Effector CD4-positive, alpha-beta T cell (primary cell): ENCODE measurements around the gene MKI67.

Experiments used
- DNase-seq: peaks from one replicate; pipeline ENCODE4 v3.0.0-alpha.2; 2020

The MKI67 gene

GRCh38 chr10:128062881-128063563 lies 63.2 kb downstream of the MKI67 start:
- DNase-seq: no peak

- no peak for DNase-seq
Observed at GRCh38 chr10:128062331-128062880, 63.8 kb downstream of the MKI67 start.

- DNase-seq: no peak
Observed at GRCh38 chr10:128061306-128062300, 64.6 kb downstream of the MKI67 start.

DNA sequence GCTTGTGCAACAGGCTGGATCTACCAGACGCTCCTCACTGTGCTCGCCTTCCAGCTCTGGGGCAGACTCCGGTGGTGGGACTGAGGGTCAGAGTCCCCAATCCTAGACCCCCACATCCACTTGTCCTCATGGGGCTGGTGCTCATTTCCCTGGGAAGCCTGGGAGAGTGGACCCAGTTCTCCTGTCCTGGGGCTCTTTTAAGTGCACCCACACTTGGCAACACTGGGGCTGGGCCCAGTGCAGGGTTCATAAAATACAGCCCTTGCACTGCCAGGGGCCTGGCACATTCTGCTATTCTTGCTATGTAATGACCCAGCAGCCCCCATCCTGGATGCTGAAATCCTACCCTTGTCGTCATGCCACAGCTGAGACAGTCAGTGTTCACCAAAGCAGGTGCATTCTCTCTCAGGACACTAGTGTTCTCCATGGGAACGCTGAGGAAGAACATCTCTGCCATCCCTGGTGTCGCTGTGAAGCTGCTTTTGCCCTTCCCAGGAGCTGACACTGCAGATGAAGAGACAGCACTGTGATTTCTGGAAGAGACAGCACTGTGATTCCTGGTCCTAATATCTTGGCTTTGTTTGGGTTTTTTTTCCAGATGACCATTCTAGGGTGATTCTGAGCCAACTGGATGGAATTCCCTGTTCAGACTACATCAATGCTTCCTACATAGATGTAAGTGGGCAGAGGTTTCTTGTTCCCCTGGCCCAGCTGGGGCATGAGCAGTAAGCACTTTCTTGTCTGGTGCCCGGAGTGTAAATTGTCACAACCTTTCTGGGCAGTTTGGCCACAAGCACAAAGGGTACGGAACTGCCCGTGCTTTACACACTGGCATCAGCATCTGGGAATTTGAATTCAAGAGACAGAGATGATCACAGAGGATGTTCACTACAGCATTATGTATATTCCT lies 65.6 kb downstream of the MKI67 start:
- no peak for DNase-seq

- no peak for DNase-seq
Observed at GRCh38 chr10:128059982-128060293, 66.3 kb downstream of the MKI67 start.

DNA sequence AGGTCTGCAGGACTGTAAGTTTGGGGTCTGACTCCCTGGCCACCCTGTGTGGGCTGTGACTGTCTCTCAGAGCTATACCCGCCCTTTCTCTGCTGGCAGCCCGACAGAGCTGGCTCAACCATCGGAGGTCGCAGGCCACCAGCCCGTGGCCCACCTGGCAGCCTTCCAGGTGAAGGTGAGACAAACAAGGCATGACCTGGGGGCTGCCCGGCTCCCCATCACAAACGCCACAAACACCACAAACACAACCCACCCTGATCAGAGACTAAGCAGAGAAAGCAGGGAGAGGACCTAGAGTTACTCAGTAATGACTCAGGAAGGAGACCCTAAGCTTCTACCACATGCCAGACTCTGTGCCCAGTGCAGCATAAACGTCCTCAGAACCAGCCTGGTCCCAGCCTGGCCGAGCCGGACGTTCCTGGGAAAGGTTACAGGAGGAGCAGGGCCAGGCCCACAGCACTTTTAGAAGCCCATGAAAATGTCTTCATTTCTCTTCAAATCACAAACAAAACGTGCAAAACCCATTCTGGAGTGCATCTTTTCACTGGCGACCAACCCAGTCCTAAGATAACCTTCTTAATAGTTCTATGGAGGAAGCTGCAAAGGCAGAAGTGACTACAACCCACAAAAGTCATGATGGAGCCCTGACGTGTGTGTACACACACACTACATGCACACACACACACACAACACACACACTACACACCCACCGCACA lies 66.8 kb downstream of the MKI67 start:
- no peak for DNase-seq

GRCh38 chr10:128058750-128059134 lies 67.5 kb downstream of the MKI67 start:
- no peak for DNase-seq

DNA sequence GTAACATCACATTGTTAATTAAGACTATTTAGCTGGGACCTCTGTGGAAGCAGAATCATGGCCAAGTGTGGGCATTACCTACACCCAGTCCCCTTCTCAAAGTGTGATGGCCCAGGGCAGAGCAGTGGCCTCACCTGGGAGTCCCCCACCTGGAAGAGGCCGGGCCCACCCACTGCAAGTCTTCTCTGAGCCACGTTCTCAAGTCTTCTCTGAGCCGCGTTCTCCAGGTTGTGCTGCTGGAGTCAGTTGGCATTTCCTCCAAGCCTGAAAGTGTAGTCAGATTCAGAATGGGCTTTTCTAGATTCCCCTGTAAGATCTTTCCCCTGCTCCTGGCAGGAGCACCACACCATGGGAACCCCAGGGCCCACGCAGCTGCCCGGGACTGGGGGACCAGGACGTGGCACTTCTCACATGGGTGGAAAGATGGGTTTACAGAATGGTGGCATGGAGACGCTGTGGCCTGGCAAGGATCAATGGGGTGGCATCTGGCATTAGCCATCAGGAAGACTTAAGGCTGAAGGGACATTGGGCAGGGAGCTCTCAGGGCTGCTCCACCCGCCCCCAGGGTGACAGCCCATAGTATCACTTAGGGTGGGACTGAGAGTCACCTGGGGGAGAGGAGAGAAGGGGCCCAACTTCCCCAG lies 68.0 kb downstream of the MKI67 start:
- DNase-seq: no peak

DNA sequence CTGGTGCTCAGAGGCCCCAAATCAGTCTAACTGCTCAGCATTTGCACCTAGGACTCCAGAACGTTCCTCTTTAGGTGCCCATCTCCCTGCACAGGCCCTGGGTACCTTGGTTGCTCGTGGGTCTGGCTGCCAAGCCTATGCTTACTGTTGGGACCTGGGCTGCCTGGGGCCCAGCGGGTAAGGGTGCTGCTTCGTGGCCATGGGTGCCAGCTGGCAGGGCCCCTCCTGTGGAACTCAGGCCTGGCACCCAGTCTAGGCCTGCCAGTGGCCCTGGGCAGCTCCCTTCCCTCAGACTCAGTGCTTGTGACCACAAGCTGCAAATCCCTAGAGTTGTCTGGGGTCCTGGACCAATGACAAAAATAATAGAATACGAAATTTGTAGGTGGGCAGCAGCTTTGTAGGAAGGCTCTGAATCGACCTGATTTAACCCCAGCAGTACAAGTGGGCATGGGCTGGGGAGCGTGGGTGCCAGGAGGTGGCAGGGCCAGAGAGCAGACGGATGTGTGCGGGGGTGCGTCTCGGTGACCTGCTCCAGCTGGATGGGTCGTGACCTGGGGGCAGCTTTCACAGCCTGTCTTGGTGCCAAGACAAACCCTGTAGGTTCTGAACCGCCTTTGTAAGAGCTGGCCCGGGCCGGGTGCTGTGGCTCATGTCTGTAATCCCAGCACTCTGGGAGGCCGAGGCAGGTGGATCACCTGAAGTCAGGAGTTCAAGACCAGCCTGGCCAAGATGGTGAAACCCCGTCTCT lies 69.7 kb downstream of the MKI67 start:
- no peak for DNase-seq

DNA sequence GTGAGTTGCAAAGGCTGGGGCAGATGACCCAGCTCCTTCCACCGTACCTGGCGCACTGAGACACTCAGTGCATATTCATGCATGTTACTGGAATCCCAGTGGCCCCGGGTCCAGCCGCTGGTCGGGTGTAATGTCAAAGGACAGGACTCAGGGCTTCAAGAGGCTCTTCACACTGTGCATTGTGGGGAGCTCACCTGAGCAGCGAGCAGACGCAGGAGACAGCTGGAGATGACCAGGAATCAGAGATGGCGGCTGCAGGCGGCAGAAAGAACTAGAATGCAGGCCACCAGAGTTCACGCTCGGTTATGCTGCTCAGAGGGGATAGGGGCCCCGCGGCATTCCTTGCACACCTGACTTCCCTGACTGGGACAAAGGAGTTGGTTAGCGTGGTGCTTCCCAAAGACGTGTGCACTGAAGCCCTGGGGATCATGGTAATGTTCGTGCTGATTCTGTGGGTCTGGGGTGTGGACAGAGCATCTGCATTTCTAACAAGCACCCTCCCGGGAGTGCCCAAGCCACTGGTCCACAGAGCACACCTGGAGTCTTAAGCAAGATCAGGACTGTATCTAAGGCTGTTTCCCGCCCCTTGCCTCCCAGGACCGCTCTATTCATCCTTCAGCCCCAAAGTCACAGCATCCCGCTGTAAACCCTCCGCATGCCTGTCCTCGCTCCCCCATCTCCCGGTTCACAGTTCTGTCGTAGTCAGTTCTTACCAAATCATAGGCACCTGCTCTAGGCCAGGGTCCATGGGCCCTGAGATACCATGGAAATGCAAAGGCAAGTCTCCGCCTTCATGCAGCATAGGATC lies 71.0 kb downstream of the MKI67 start:
- no peak for DNase-seq

GRCh38 chr10:128054163-128054970 lies 71.9 kb downstream of the MKI67 start:
- no peak for DNase-seq

GRCh38 chr10:128053356-128053755 lies 72.9 kb downstream of the MKI67 start:
- DNase-seq: no peak

GRCh38 chr10:128052696-128053095 lies 73.5 kb downstream of the MKI67 start:
- no peak for DNase-seq

- DNase-seq: no peak
Observed at GRCh38 chr10:128051548-128051947, 74.7 kb downstream of the MKI67 start.

DNA sequence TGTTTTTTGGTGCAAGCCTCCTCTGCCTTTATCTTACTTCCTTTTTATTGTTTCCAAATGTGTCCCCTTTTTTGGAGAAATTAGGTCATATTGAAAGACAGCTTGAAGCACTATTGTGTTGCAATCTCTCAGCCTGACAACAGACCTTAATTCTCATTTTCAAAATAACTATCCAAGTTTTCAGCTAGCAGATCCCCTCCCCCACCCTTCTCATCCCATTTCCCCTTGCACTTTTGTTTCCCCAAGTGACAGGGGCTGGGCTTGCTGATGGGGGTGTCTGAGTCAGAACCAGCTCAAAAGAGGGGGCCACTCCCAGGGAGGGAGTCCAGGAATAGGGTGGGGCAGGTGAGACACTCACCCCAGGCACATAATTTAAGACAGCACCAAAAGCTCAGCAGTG lies 75.3 kb downstream of the MKI67 start:
- DNase-seq: no peak

DNA sequence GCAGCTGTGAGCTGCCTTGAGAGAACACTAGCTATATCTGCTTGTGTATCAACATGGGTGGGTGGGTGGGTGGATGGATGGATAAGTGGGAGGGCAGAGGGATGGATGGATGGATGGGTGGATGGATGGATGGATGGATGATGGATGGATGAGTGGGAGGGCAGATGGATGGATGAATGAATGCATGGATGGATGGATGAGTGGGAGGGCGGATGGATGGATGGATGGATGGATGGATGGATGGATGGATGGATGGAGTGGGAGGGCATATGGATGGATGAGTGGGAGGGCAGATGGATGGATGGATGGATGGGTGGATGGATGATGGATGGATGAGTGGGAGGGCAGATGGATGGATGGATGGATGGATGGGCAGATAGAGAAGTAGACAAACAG lies 76.1 kb downstream of the MKI67 start:
- no peak for DNase-seq

DNA sequence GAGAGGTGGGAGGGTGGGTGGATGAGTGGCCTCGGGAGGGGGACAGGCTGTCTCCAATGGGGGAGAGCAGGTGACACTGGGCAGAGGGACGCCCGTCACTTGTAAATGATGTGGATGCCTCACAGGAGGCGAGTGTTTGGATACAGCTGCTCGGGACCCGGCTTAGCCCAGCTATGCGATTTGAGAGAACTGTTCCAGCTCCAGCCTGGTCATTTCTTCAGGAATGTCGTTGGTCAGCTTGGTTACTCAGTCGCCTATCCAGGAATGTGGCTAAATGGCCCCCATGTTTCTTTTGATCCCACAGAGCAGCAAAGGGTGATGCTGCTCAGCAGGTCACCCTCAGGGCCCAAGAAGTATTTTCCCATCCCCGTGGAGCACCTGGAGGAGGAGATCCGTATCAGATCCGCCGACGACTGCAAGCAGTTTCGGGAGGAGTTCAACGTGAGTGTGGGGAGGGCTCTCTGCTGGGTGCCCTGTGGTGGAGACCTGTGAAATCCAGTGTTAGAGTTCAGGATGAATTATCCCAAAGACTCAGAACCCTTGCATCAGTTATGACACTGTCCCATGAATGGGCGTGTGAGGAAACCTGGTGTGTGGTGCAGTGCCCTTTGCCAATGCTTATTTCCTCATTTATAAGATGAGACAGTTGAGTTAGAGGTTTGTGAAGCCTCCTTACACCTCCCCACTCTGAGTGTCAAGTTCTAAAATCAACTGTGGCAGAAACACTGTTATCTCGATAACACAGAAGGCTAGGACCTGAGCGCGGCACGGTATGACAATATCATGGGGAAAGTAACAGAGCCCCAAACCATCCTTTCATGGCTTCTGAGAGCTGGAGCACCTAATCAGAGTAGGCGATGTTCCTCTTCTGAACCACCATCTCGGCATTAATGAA lies 76.8 kb downstream of the MKI67 start:
- DNase-seq: no peak

DNA sequence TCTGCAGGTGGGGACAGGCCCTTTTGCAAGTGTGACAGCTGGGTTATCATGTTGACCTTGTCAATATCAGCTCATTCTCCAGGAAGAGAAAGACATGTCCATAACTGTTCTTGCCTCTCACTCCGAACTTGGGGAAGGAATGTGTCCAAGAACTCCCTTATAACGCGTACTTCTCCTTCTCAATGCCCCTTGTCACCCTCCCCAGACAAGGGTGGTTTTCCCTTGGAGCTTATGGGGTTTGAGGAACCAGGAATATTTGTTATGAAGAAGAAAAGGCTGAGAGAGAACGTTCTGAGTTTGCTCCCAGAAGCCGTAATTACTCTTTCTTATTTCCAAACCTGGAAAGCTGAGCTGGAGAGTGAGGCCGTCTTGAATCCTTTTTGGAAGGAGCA lies 77.4 kb downstream of the MKI67 start:
- DNase-seq: no peak
